ENCODE data around the gene NUDT2. TPM values are rescaled to one million over a fixed set of nuclear protein-coding genes. Genes with fewer than 3 reads are reported as not detected.
"Not testable (repeated sequence)": the region's sequence is repeated elsewhere in the genome, so short reads cannot be mapped to it uniquely, and the experiment has no call there.

The NUDT2 gene
- total RNA-seq, 1 donor, result 15.2 TPM

GRCh38 chr9:34291423-34291822, 37.9 kb upstream of the NUDT2 start:
- H3K79me2 ChIP-seq (ENCODE audit: insufficient read depth, low read length), result no peaks in the 10 kb centered on the region
- no peak overlapping the region for H3K27ac ChIP-seq (ENCODE audit: low read depth, low read length)
- no peaks in the 10 kb centered on the region for H3K9me3 ChIP-seq (ENCODE audit: low read depth, low read length)
- no peaks in the 10 kb centered on the region for H3K4me1 ChIP-seq (ENCODE audit: insufficient read depth, low read length)
- H3K36me3 ChIP-seq (ENCODE audit: insufficient read depth, low read length), result no peaks in the 10 kb centered on the region
- TF ChIP-seq, protein P1, sequence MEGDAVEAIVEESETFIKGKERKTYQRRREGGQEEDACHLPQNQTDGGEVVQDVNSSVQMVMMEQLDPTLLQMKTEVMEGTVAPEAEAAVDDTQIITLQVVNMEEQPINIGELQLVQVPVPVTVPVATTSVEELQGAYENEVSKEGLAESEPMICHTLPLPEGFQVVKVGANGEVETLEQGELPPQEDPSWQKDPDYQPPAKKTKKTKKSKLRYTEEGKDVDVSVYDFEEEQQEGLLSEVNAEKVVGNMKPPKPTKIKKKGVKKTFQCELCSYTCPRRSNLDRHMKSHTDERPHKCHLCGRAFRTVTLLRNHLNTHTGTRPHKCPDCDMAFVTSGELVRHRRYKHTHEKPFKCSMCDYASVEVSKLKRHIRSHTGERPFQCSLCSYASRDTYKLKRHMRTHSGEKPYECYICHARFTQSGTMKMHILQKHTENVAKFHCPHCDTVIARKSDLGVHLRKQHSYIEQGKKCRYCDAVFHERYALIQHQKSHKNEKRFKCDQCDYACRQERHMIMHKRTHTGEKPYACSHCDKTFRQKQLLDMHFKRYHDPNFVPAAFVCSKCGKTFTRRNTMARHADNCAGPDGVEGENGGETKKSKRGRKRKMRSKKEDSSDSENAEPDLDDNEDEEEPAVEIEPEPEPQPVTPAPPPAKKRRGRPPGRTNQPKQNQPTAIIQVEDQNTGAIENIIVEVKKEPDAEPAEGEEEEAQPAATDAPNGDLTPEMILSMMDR (IDR thresholded peaks at IDR 0.05; ENCODE audit: extremely low read depth, low read depth, low read length), result no peak
- no peaks in the 10 kb centered on the region for H3K27me3 ChIP-seq (ENCODE audit: insufficient read depth, low read length)
- no peak overlapping the region for H2AFZ ChIP-seq (ENCODE audit: low read length)
- no peaks in the 10 kb centered on the region for H4K20me1 ChIP-seq (ENCODE audit: insufficient read depth, low read length)
- no peak for DNase-seq (ENCODE audit: insufficient read length, low spot score, missing footprints)
- H3K4me3 ChIP-seq (ENCODE audit: insufficient read depth, low read length), result no peak overlapping the region
- H3K4me2 ChIP-seq (ENCODE audit: insufficient read depth, low read length), result no peak overlapping the region

GRCh38 chr9:34292552-34292951, 36.8 kb upstream of the NUDT2 start:
- Histone ChIP-seq H3K27ac (ENCODE audit: low read depth, low read length) (no peak overlapping the region), H4K20me1 (ENCODE audit: insufficient read depth, low read length) (no peaks in the 10 kb centered on the region), H2AFZ (ENCODE audit: low read length) (no peak overlapping the region), H3K9me3 (ENCODE audit: low read depth, low read length) (no peaks in the 10 kb centered on the region), H3K36me3 (ENCODE audit: insufficient read depth, low read length) (no peaks in the 10 kb centered on the region), H3K79me2 (ENCODE audit: insufficient read depth, low read length) (no peaks in the 10 kb centered on the region), H3K4me3 (ENCODE audit: insufficient read depth, low read length) (no peak overlapping the region), H3K4me1 (ENCODE audit: insufficient read depth, low read length) (no peaks in the 10 kb centered on the region), H3K4me2 (ENCODE audit: insufficient read depth, low read length) (no peak overlapping the region), H3K27me3 (ENCODE audit: insufficient read depth, low read length) (no peaks in the 10 kb centered on the region)
- TF ChIP-seq, protein P1 (IDR thresholded peaks at IDR 0.05; ENCODE audit: extremely low read depth, low read depth, low read length), result no peak
- no peak for DNase-seq (ENCODE audit: insufficient read length, low spot score, missing footprints)

DNA sequence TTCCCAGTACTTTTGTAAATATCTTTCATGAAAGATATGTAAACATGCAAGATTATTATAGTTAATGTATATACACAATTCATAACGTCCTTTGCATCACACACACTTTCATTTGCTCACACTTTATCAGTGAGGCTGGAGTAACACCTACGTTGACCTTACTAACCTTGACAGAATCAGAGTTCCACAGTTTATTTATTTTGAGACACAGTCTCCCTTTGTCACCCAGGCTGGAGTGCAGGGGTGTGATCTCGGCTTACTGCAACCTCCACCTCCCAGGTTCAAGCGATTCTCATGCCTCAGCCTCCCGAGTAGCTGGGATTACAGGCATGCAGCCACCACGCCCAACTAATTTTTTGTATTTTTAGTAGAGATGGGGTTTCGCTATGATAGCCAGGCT, 28.3 kb upstream of the NUDT2 start:
- not testable (repeated sequence) for H3K4me1 ChIP-seq (ENCODE audit: insufficient read depth, low read length); H3K4me3 ChIP-seq (ENCODE audit: insufficient read depth, low read length); H3K27ac ChIP-seq (ENCODE audit: low read depth, low read length); H3K4me2 ChIP-seq (ENCODE audit: insufficient read depth, low read length); H3K79me2 ChIP-seq (ENCODE audit: insufficient read depth, low read length); H3K36me3 ChIP-seq (ENCODE audit: insufficient read depth, low read length); H2AFZ ChIP-seq (ENCODE audit: low read length); H3K27me3 ChIP-seq (ENCODE audit: insufficient read depth, low read length); H4K20me1 ChIP-seq (ENCODE audit: insufficient read depth, low read length); DNase-seq (ENCODE audit: insufficient read length, low spot score, missing footprints); H3K9me3 ChIP-seq (ENCODE audit: low read depth, low read length)

DNA sequence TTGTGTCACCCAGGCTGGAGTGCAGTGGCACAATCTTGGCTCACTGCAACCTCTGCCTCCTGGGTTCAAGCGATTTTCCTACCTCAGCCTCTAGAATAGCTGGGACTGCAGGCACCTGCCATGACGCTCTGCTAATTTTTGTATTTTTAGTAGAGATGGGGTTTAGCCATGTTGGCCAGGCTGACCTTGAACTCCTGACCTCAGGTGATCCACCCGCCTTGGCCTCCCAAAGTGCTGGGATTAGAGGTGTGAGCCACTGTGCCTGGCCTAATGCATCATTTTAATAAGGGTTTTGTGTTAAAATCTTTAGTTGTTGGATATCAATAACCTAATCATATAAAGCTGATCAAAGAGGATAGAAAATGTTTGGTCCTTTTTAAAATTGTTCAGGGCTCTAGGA, 21.1 kb upstream of the NUDT2 start:
- H3K36me3 ChIP-seq (ENCODE audit: insufficient read depth, low read length); H3K4me2 ChIP-seq (ENCODE audit: insufficient read depth, low read length); H3K4me1 ChIP-seq (ENCODE audit: insufficient read depth, low read length); H4K20me1 ChIP-seq (ENCODE audit: insufficient read depth, low read length); H2AFZ ChIP-seq (ENCODE audit: low read length); DNase-seq (ENCODE audit: insufficient read length, low spot score, missing footprints); H3K79me2 ChIP-seq (ENCODE audit: insufficient read depth, low read length); H3K9me3 ChIP-seq (ENCODE audit: low read depth, low read length); H3K27me3 ChIP-seq (ENCODE audit: insufficient read depth, low read length); H3K4me3 ChIP-seq (ENCODE audit: insufficient read depth, low read length); H3K27ac ChIP-seq (ENCODE audit: low read depth, low read length): not testable (repeated sequence)

- DNase-seq (ENCODE audit: insufficient read length, low spot score, missing footprints), result no peak
- no peak overlapping the region for H3K4me2 ChIP-seq (ENCODE audit: insufficient read depth, low read length)
- H3K36me3 ChIP-seq (ENCODE audit: insufficient read depth, low read length), result no peaks in the 10 kb centered on the region
- no peaks in the 10 kb centered on the region for H3K79me2 ChIP-seq (ENCODE audit: insufficient read depth, low read length)
- peak overlapping the region; percentile 9 for H2AFZ ChIP-seq (ENCODE audit: low read length)
- H3K27ac ChIP-seq (ENCODE audit: low read depth, low read length), result no peak overlapping the region
- H3K4me1 ChIP-seq (ENCODE audit: insufficient read depth, low read length), result no peaks in the 10 kb centered on the region
- H3K9me3 ChIP-seq (ENCODE audit: low read depth, low read length), result no peaks in the 10 kb centered on the region
- H3K4me3 ChIP-seq (ENCODE audit: insufficient read depth, low read length), result no peak overlapping the region
- TF ChIP-seq, protein P1 (IDR thresholded peaks at IDR 0.05; ENCODE audit: extremely low read depth, low read depth, low read length), result no peak
- H4K20me1 ChIP-seq (ENCODE audit: insufficient read depth, low read length), result no peaks in the 10 kb centered on the region
- no peaks in the 10 kb centered on the region for H3K27me3 ChIP-seq (ENCODE audit: insufficient read depth, low read length)
These were observed 19.2 kb upstream of the NUDT2 start for GRCh38 chr9:34310215-34310614.
